Neural cell (in vitro differentiated cells): Measurements from ENCODE around the gene EPS8L2. TPM values are rescaled to one million over a fixed set of nuclear protein-coding genes. Genes with fewer than 3 reads are reported as not detected.

Source experiments
- H2AFZ ChIP-seq: fragments of 200-600, 300-800 bp; sonication (generic), shearing (Covaris generic); 2 replicates; pipeline ENCODE4 v1.6.0; 2014; ENCODE audit warnings: low read depth, mild to moderate bottlenecking, antibody characterized with exemption, low read length, moderate library complexity
- H3F3A ChIP-seq: fragments of 200-600 bp; shearing (Covaris generic); 2 replicates; pipeline ENCODE4 v1.6.1; 2016; ENCODE audit warnings: mild to moderate bottlenecking, moderate library complexity, mixed read lengths, antibody characterized with exemption, low read length; ENCODE audit not compliant: insufficient read depth, poor library complexity, severe bottlenecking
- H3K27ac ChIP-seq: fragments of 200-600, 300-800 bp; sonication (generic), shearing (Covaris generic); 2 replicates; pipeline ENCODE4 v1.5.1; 2014; ENCODE audit warnings: mild to moderate bottlenecking, low read length, moderate library complexity
- H3K27me3 ChIP-seq: fragments of 300-800, 200-600 bp; sonication (generic), shearing (Covaris generic); 2 replicates; pipeline ENCODE4 v1.6.0; 2014; ENCODE audit warnings: mild to moderate bottlenecking, low read depth, low read length, moderate library complexity; ENCODE audit not compliant: insufficient read depth
- H3K36me3 ChIP-seq: fragments of 300-800, 200-600 bp; sonication (generic), shearing (Covaris generic); 2 replicates; pipeline ENCODE4 v1.5.1; 2014; ENCODE audit warnings: mild to moderate bottlenecking, antibody characterized with exemption, low read length, moderate library complexity; ENCODE audit not compliant: insufficient read depth
- H3K4me2 ChIP-seq: fragments of 300-800, 200-600 bp; sonication (generic), shearing (Covaris generic); 2 replicates; pipeline ENCODE4 v1.6.0; 2014; ENCODE audit warnings: mild to moderate bottlenecking, low read length
- H3K4me3 ChIP-seq: fragments of 300-800, 200-600 bp; sonication (generic), shearing (Covaris generic); 2 replicates; pipeline ENCODE4 v1.5.1; 2014; ENCODE audit warnings: mild to moderate bottlenecking, low read length, moderate library complexity
- H3K79me2 ChIP-seq: fragments of 200-600 bp; shearing (Covaris generic); replicated peaks from 2 replicates; pipeline ENCODE4 v1.6.0; 2014; ENCODE audit warnings: mild to moderate bottlenecking, low read length, moderate library complexity; ENCODE audit not compliant: insufficient read depth
- H3K9ac ChIP-seq: fragments of 300-800, 200-600 bp; sonication (generic), shearing (Covaris generic); 2 replicates; pipeline ENCODE4 v1.6.1; 2016; ENCODE audit warnings: mild to moderate bottlenecking, low read length, mixed read lengths
- H3K9me2 ChIP-seq: fragments of 200-600 bp; shearing (Covaris generic); 2 replicates; pipeline ENCODE4 v1.6.1; 2016; ENCODE audit warnings: mild to moderate bottlenecking, low read length, mixed read lengths; ENCODE audit not compliant: insufficient read depth
- H3K9me3 ChIP-seq: fragments of 200-600, 300-800 bp; sonication (generic), shearing (Covaris generic); 2 replicates; pipeline ENCODE4 v1.6.1; 2016; ENCODE audit warnings: mild to moderate bottlenecking, mixed run types, low read length, moderate library complexity, mixed read lengths
- H4K20me1 ChIP-seq: fragments of 200-600 bp; shearing (Covaris generic); 2 replicates; pipeline ENCODE4 v1.6.1; 2016; ENCODE audit warnings: mild to moderate bottlenecking, mixed run types; ENCODE audit not compliant: insufficient read depth
- EP300 ChIP-seq: fragments of 450-650 bp; conservative IDR thresholded peaks from 2 replicates; pipeline ENCODE4 v1.6.1; 2014; ENCODE audit warnings: antibody characterized with exemption, mild to moderate bottlenecking, moderate library complexity; ENCODE audit not compliant: poor library complexity, severe bottlenecking
- EZH2 ChIP-seq: fragments of 200-600, 300-800 bp; shearing (Covaris generic), sonication (generic); IDR thresholded peaks from 2 replicates; pipeline ENCODE4 v1.6.1; 2014; ENCODE audit warnings: antibody characterized with exemption, low read length, borderline replicate concordance, mild to moderate bottlenecking; ENCODE audit not compliant: insufficient read depth, poor library complexity, severe bottlenecking
- MXI1 ChIP-seq: fragments of 450-650 bp; conservative IDR thresholded peaks from 2 replicates; pipeline ENCODE4 v1.6.1; 2014; ENCODE audit warnings: antibody characterized with exemption, mild to moderate bottlenecking; ENCODE audit not compliant: poor library complexity, severe bottlenecking
- POLR2AphosphoS5 ChIP-seq: IDR thresholded peaks from 2 replicates; pipeline ENCODE4 v1.6.1; 2012
- RAD21 ChIP-seq: fragments of 450-650 bp; conservative IDR thresholded peaks from 2 replicates; pipeline ENCODE4 v1.6.1; 2014; ENCODE audit warnings: antibody characterized with exemption, mild to moderate bottlenecking, moderate library complexity
- REST ChIP-seq: IDR thresholded peaks from 2 replicates; pipeline ENCODE4 v1.6.1; 2012; ENCODE audit warnings: borderline replicate concordance
- SMC3 ChIP-seq: fragments of 450-650 bp; conservative IDR thresholded peaks from 2 replicates; pipeline ENCODE4 v1.6.1; 2014; ENCODE audit warnings: antibody characterized with exemption, mild to moderate bottlenecking, moderate library complexity; ENCODE audit not compliant: poor library complexity
- TAF1 ChIP-seq: IDR thresholded peaks from 2 replicates; pipeline ENCODE4 v1.6.1; 2012; ENCODE audit warnings: low read depth
- polyA plus RNA-seq: library from polyadenylated mRNA; depleted of rRNA; stranded (reverse); fragments of >200 nt; gene quantifications from 2 replicates; pipeline ENCODE4 v1.2.3, GENCODE V29; 2014
- TF ChIP-seq, protein P1 (sequence below): fragments of 450-650 bp; IDR thresholded peaks from 2 replicates; pipeline ENCODE4 v1.5.1; 2014; ENCODE audit warnings: antibody characterized with exemption, mild to moderate bottlenecking, moderate library complexity; ENCODE audit not compliant: poor library complexity, severe bottlenecking

The EPS8L2 gene
- polyA plus RNA-seq, 1 donor from 2014 or later, result 7.5 TPM

DNA sequence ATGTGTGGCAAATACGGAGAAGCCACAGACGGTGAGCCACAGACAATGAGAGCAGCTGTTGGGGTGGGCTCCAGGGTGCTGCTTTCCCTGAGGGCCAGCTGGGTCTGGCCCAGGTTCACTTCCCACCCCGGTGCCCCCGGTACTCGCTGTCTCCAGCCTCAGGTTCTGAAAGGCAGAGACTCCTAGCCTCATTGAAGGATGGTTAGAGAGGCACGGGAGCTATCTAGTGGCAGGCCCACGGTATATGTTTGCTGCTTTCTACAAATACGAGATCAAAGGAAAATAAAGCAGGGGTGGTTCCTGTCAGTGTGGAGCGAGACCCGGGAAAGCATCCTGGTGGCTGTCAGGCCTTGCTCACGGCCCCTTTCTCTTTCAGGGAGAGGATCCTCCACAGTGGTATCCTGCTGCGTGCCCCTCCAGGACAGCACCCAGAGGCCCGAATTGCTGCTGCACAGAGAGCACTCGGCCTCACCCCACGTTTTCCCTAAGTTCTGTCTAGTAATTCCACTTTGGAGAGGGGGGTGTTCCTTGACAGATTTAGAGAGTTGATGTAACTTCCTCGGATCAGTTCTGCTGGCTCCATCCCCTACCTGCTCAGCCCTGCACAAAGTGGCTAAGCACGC is 7.4 kb upstream of the EPS8L2 start:
- Histone ChIP-seq H3K27ac (no peak overlapping the region), H3K9me2 (no peaks in the 10 kb centered on the region), H3K4me2 (no peak overlapping the region), H2AFZ (no peak overlapping the region), H3F3A (no peaks in the 10 kb centered on the region), H3K9me3 (no peaks in the 10 kb centered on the region), H3K79me2 (peaks cover 11% of the 10 kb centered on the region), H3K9ac (no peak overlapping the region), H3K36me3 (no peaks in the 10 kb centered on the region), H3K4me3 (no peak overlapping the region), H3K27me3 (no peaks in the 10 kb centered on the region), H4K20me1 (no peaks in the 10 kb centered on the region)
- no peak for TF ChIP-seq SMC3
- TF ChIP-seq RAD21, result no peak
- no peak for TF ChIP-seq REST
- TF ChIP-seq, protein P1, sequence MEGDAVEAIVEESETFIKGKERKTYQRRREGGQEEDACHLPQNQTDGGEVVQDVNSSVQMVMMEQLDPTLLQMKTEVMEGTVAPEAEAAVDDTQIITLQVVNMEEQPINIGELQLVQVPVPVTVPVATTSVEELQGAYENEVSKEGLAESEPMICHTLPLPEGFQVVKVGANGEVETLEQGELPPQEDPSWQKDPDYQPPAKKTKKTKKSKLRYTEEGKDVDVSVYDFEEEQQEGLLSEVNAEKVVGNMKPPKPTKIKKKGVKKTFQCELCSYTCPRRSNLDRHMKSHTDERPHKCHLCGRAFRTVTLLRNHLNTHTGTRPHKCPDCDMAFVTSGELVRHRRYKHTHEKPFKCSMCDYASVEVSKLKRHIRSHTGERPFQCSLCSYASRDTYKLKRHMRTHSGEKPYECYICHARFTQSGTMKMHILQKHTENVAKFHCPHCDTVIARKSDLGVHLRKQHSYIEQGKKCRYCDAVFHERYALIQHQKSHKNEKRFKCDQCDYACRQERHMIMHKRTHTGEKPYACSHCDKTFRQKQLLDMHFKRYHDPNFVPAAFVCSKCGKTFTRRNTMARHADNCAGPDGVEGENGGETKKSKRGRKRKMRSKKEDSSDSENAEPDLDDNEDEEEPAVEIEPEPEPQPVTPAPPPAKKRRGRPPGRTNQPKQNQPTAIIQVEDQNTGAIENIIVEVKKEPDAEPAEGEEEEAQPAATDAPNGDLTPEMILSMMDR, result no peak
- no peak for TF ChIP-seq EP300
- TF ChIP-seq POLR2AphosphoS5, result no peak
- TF ChIP-seq EZH2, result no peak

GRCh38 chr11:699116-699508 is 6.9 kb upstream of the EPS8L2 start:
- Histone ChIP-seq H3F3A (no peaks in the 10 kb centered on the region), H3K9ac (no peak overlapping the region), H3K27ac (no peak overlapping the region), H4K20me1 (no peaks in the 10 kb centered on the region), H3K36me3 (no peaks in the 10 kb centered on the region), H3K9me2 (no peaks in the 10 kb centered on the region), H3K27me3 (no peaks in the 10 kb centered on the region), H3K4me3 (no peak overlapping the region), H3K9me3 (no peaks in the 10 kb centered on the region), H3K79me2 (peaks cover 6% of the 10 kb centered on the region), H2AFZ (no peak overlapping the region), H3K4me2 (no peak overlapping the region)
- TF ChIP-seq EZH2 (no peak), EP300 (no peak), POLR2AphosphoS5 (no peak), SMC3 (no peak), RAD21 (no peak), TAF1 (no peak), MXI1 (no peak), REST (no peak)
- TF ChIP-seq, protein P1, result no peak
